Stimulated activated CD4-positive, alpha-beta T cell treated with anti-CD3 and anti-CD28 coated beads, Interleukin-1b, Interleukin-23, amount 100 ng/mL, for 1 hour (primary cell): ENCODE data around the gene TCF4.

ENCODE experiments used
- DNase-seq, 2 donors: peaks; one replicate each; pipeline ENCODE4 v3.0.0-alpha.2; 2020; ENCODE audit warnings: low read depth in 2 of 2

TCF4 gene

DNA sequence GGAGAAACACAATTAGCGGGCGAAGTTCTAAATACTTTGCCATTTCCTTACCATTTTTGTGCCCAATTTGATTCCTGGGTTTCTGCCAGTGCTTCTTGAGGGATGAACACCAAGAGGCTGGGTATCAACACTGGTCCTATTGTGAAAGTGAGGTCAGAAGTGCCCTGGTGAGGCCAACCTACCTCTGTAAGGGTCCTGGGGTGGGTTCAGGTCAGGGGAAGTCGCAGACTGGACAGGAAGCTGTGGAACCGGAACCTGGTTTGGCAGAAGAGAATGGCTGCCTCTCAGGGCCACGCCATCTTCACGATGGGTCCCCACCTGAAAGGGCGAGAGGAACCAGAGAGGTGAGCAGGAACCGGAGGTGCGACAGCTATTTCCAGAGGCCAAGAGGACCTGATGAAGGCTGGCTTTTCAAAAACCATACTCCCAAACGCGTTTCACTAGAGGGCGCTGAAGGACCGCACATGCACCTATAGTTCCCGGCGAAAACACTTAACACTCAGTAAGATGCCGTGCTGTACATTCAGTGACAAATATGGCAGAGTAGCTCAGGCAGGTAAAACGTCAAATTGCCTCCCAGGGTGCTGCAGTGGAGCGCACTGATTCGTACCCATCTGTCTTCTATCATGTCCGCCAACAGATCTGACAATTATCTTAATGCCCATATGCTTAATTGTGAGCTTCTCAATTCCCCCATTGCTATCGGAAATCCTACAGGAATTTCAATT lies 353.5 kb downstream of the TCF4 start:
- peak in 1 of 2 donors; percentile 2 for DNase-seq

DNA sequence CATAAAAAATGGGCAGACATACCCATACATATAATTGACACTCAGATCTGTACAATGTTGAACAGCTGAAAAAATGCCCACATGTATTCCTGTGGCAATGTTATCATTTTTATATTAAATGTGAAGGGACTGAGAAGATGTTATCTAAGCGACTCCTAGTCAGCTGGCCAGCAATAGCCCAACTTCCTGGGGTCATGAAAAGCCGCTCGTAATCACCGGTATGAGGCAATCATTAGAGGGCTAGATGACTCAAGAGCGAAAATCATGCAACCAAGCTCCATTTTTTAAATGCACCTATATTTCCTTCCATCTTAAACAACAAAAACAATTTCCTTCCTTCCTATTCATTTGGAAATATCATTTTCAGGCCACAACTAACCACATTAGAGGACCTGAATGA lies 354.1 kb downstream of the TCF4 start:
- DNase-seq: no peak

DNA sequence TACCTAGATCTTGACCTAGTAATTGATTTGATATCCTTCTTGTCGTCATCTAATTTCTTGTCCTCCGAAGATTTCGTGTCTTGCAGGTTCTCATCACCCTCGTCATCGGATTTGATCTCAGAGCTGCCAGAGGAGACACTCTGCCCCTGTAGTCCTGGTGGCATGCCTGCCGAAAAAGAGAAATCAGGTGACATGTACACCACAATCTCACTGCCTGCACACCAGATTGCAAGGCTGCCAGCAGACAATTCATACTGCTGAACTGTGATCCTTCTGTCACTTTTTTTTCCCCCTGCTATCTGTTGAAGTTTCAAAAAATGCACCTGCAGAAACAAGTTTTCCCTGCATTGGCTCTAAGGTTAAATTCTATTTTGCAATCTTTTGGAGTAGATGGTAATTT lies 355.5 kb downstream of the TCF4 start:
- DNase-seq: no peak

DNA sequence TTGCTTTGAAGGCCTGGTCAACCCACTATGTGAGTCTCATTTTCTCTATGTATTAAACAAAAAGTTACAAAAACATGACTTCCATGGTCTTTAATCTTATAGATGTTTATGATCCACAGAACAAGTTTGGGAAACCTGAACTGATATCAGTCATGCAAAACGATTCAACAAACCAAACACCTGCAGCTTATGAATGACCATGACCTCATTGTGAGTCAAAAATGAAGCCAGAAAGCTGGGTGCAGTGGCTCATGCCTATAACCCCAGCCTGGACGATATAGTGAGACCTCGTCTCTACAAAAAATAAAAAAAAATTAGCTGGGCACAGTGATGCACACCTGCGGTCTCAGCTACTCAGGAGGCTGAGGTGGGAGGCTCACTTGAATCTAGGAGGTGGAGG lies 358.3 kb downstream of the TCF4 start:
- no peak for DNase-seq

DNA sequence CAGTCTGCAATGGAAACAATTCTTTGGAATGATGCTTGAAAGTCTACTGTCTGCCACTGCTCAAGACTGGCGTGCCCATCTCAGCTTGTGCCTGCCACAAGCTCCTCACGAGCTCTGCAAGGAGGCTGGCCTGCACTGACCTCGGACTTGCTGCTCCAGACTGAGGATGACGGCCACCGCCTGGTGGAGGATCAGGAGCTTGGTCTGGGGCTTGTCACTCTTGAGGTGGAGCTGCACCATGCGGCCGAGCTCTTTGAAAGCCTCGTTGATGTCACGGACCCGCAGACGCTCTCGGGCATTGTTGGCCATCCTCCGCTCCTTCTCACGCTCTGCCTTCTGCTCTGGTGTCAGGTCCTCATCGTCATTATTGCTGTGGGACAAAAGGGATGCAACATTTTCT lies 359.3 kb downstream of the TCF4 start:
- no peak for DNase-seq

DNA sequence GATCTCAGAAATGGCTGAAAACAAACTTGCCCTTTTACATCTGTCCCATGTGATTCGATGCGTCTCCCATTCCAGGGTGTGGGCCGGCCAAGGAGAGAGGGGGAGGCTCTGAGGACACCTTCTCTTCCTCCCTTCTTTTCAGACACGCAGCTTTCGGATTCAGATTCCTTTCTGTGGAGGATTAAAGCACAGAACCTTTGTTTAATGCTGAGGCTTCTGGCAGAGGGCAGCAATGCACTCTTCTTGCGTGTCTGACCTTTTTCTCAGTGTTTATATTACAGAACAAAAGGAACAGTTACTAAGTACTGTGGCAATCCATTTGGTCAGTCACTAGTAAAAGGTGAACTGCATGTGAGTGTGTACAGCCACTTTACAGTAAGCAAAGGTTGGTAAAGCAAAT lies 359.8 kb downstream of the TCF4 start:
- DNase-seq: no peak

DNA sequence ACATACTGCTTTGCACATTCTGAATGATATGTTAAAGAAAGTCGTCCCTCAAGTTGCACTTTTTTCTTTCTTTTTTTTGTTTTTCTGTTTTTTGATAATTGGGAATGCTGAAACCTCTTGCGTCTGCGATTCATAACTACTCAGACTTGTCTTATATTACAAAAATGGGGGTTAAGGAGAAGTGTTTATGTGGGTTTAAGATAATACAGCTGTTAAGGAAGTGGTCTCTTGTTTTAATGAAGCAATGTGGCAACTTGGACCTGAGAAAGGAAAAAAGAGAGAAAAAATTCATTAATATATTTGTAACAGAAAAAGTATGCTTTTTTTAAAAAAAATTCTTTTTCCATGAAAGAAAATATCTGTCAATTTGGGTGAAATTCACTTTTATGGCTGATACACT lies 360.2 kb downstream of the TCF4 start:
- no peak for DNase-seq

DNA sequence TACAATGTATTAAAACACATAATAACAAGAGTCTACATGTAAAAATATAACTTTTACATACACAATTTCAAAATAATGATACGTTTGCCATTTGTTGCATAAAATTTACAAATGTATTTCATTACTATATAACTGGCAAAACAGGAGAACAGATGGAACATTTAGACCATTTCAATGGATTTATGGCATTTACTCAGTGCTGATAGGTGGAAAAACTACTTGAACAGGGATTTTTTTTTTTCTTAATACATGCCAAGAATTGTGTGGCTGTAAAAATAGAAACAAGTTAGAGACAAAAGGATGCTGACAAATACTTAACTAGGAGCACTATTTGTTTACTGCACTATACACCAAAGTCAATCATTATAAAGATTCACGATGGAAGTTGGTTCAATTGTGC lies 361.9 kb downstream of the TCF4 start:
- DNase-seq: no peak

DNA sequence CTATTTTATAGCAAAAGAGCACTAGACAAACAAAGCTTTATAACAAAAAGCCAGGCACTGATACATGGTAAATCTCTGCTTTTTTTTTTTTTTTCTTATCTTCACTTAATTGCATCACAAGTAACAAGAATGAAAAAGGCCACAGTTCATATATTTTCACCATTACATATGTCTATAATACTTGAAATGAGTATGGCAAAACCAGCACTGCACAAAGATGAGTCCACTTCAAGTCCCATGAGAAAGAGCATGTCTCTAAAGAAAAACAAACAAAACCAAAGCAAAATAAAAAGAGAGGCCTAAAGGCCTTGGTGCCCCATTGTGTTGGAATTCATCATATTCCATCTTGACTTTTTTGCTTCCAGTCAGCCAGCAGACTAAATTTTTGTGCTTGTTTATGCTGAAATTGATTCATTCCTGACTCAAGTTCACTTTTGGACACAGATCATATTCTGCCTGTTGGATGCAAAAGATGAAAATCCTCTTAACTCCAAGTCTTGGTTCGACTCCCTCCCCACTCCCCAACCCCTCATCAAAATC lies 363.8 kb downstream of the TCF4 start:
- no peak for DNase-seq

DNA sequence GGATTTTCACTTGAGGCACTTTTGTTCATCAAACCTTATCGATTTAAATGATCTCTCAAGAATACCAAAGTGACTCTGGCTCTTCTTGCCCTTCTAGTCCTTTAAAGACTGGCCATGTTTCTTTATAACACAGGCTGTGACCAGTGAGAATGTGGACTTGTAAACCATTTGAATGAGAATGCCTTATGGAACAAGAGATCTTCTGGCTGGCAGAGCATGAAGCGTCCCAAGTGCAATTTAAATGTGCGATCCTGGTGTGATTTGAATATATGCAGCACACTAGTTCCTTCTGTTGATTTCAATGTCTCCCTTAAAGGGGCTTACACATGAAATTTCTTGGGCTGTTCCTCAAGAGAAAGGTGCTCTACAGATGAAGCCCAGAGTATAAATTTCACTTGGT lies 366.4 kb downstream of the TCF4 start:
- DNase-seq: no peak

DNA sequence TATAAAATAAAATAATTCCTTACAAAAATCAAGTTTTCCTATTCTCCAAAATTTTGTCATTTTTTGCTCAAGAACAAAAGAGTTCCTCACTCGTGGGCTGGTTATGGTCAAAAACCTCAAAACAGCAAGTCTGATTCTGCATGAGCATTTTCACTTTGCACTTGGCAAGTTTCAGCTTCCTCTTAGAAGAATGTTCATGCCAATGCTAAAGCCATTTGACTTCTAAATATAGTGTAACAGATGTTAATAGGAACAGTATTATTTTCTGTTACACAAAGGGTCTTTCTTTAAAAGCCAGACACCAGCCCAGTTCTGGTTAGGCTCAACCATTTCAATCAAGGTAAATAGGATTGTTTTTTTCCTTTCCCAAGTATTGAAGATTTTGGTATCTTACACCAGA lies 367.5 kb downstream of the TCF4 start:
- no peak for DNase-seq

DNA sequence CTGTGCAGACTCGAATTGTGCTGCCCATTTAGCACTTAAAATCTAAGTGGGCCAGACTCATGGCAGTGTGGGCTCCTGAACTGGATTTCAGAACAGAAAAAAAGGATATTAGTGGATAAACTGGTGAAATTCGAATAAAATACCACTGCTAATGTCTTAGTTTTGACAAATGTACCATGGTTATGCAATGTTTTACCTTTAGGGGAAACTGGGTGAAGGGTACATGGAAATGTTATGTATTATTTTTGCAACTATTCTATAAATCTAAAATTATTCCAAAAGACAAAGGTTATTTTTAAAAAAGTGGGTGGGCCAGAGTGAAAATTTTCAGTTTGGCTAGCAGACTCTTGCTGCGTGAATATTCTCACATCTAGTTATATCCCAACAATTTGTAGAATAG lies 368.2 kb downstream of the TCF4 start:
- no peak for DNase-seq

DNA sequence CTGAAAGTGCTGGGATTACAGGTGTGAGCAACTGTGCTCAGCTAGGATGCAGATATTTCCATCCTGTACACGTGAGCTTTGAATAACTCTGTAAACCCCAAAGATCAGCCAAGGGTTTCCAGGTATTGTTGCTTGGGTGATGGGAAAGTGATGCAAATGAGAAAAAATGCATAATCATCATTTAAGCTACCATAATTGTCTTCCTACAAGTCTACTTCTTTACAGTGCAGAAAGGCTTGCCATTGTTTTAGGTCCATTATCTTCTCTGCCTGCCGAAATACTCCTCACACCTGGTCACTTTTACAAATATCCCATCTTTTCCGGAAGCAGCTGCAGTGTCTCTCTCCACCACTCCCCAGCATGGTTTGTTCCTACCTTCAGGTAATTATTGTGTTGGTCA lies 368.9 kb downstream of the TCF4 start:
- DNase-seq: no peak

DNA sequence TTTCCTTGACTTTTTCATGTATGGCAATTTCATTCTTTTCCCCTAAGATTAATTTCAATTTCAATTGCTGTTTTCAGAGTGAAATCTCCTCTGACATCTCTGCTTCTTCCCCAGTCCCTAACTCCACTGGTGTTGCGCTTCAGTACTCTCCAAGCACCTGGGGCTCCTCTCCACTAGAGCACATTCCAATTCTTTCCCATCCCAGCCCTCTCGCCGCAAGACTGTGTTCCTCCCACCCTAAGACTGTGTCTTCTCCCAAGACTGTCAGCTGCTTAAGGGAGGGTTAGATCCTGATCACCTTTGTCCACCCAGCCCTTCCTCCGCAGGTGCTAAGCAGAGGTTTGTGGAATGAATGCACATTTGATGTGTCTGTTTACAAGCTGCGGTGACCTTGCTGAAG lies 373.0 kb downstream of the TCF4 start:
- no peak for DNase-seq

DNA sequence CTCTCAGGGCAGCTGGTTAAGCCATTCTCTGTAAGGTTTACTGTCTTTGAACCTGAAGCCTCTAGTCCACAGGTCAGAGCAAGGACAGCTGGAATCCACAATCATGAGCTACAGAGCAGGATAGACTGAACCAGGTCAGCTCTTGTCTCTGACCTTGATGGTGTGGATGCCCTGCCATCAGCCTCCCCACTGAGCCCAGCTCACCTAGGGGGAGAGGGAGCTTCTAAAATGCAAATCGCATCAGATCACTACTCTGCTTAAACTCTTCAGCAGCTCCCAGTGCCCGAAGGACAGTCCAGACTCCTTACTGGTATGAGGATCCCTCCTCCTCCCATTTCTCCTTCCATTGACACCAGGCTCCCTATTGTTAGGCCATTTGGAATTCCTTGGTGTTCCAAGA lies 373.5 kb downstream of the TCF4 start:
- DNase-seq: no peak

DNA sequence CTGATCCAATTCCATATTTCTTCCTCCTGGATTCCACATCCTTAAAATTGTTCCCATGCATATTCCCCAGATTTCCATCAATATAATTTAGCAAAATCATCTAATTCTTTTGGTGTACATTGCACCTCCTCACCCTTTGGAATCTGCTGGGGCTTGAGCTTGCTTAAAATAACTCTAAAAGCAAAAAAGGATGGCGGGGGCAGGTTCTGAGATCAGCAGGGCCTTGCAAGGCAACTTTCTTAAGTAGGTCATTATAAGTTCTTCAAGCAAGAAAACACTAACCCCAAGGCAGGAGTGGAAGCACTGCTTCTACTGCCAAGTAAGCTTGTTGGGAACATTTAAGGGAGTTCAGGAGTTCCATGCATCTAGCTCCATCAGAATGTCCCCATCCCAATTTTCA lies 374.4 kb downstream of the TCF4 start:
- DNase-seq: no peak

DNA sequence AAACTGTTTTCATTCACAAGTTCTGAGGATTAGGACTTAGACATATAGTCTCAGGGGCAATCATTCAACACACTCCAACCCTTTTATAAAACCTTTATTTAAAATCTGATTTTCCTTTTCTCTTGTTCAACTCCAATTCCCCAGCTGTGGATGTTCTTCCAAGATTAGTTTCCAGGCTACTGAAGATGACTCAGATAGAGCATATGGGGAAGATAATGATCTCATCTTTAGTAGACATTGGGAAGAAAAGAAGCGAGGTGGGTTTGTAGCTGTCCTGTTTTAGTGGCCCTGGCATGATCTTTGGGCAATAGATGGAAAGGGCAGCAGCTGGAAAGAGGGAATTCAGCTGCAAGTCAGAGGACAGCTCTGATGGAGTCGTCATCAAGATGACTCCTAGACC lies 381.1 kb downstream of the TCF4 start:
- DNase-seq: no peak

DNA sequence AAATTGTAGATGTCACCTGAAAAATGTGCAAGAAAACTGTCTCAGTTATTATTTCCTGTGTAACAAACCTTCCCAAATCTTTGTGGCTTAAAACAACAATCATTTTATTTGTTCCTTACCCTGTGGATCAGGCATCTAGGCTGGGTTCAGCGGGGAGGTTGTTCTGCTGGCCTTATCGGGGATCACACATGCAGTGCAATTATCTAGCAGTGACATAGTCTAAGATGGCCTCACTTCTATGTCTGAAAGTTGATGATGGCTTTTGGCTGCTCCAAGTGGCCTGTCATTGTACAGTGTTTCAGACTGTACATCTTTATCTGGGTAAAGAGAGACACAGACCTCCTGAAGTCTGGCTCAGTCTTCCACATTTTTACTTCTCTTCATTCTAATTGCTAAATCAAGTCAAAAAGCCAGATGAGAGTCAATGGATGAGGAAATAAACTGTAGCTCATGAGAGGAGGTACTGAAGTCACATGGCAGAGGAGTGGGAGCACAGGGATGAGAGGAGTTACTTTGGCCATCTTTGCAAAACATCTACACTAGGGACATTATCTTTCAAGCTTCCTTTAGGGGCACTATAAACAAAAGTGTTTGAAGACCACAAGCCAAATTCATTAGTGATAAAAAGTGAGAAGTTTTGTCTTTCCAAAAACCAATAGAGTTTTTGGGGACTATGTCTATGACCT lies 385.6 kb downstream of the TCF4 start:
- no peak for DNase-seq

DNA sequence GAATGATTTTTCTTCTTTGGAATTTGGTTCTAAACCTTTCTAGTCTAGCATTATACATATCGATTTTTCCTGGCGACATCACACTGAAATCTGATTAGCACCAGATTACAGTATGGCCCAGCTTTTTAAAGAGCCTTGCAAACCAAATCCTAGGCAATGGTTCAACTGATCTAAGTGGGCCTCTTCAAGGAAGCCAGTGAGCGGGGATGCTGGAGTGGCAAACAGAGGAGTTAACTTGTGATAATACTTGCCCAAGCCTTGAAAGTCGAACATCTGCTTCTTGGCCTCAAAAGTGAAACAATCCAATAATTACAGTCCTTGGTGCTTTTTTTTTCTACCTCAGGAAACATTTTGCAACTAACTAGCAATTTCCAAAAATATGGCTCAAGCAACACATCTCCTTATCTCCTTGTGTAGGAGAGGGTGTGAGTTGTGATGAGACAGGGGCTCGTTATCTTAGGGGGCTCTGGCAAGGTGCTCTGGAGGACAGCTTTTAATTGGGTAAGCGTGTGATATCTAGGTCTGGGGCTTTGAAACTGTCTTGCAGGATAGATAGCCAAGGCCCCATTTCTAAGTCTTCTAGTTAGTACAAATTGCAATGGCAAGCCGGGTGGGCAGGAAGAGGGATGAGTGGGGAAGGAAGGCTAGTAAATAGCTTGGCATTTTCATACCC lies 388.6 kb downstream of the TCF4 start:
- DNase-seq: no peak

DNA sequence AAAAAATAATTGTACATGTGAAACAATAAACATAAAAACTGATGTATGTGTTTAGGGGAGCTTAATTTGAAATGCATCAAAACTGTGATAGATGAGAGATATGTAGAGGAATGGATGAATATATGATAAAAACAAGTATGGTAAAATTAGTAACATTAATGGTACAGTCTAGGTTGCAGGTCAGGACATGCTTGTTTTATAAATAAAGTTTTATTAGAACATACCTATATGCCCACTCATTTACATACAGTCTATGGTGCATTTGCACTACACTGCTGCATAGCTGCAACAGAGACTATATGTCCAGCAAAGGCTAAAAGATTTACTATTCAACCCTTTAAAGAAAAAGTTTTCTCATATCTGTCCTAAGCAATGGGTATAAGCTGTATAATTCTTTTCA lies 392.1 kb downstream of the TCF4 start:
- no peak for DNase-seq

DNA sequence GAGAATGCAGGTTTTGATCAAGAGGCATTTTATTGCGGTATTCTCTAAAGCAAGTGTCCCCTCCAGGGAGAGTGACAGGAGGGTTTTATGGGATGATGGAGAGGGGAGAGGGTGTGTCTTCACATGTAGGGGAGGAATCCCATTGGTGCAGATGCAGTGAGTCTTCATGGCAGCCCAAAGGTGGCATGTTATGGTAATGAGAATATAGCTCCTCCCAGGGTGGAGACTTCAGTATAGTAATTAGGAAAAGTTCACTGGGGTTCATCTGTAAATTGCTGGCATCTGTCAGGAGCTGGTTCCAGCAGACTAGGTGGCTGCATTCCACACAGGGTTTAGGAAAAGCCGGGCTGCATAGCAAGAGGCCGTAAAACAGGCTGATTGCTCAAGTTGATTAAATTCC lies 398.0 kb downstream of the TCF4 start:
- no peak for DNase-seq

DNA sequence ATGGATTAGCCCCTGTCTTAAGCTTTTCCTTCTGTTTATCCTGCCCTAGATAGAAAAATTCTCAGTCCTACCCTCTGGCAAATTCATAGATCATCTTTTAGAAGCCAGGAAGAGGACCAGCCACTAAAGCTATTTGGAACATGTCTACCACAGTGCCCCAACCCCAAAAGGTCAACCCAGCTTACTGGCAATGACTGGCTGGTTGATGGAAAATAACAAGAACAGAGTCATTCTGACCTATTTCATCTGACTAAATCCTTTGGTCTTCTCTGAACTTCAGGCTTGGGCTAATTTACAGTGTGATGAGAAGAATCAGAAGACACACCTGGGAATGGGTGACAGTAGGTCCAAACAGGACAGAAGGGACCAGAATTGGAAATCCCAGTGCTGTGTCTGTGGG lies 401.4 kb downstream of the TCF4 start:
- DNase-seq: no peak

DNA sequence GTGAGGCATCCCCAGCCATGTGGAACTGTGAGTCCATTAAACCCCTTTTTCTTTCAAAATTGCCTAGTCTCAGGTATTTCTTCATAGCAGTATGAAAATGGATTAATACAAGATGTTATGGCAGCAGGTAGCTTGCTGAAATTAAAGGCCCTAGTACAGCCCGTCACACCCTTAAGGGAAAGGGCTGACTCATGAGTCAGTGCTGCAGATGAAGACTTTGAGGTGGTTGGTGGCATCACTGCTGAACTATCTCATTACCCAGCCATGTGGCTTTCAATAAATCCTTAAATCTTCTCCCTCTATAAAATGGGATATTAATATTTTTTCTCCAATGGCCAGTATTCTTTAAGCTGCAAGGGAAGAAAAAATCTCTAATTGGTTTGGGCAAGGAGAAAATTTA lies 402.6 kb downstream of the TCF4 start:
- no peak for DNase-seq
